Measurements from ENCODE around the gene PIK3AP1. TPM values are rescaled to one million over a fixed set of nuclear protein-coding genes. Genes with fewer than 3 reads are reported as not detected.

PIK3AP1 gene
- total and polyA plus RNA-seq, 2 of the 4 experiments (the other 2 are of a cell fraction): under 0.01 to 0.14 TPM

DNA sequence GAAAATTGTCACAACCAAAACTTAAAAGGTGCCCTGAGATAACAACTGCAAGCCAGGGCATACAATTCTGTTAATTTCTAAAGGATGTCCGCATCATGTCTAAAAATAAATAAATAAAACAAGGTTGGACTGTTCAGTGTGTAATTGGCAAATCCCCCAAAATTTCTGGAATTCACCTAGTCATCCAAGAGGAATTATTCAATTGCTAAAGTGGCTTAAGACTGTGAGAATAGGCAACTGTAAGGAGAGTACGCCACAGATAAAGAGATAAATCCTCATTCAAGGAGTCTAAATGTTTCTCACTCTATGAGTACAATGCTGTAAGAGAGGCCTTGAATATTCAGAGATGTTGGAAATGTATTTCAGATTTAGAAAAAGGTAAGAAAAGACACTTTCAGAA lies 37.2 kb downstream of the PIK3AP1 start:
- intact Hi-C loops (cut with micrococcal nuclease) (loop anchor here (5.0 kb wide), 1 partner anchor 96 kb away; the partner anchor contains the start of gene TM9SF3), dilution Hi-C loops (cut with HindIII; ENCODE audit: low sequenced_read_pairs, unreplicated experiment) (no loop called here), in situ Hi-C loops (cut with MboI; ENCODE audit: low sequenced_read_pairs) (no loop called here)
- no peak overlapping the region for H2AFZ ChIP-seq (replicated peaks; ENCODE audit: low read length, poor library complexity)
- H4K5ac ChIP-seq (ENCODE audit: low read depth, low read length): no peak overlapping the region
- H3K36me3 ChIP-seq (ENCODE audit: control insufficient read depth, insufficient read depth, low read length): no peaks in the 10 kb centered on the region
- H3K4me2 ChIP-seq (ENCODE audit: low read depth, low read length): no peak overlapping the region
- no peak overlapping the region for H4K8ac ChIP-seq (ENCODE audit: low read depth in 2 of 2, low read length in 2 of 2)
- H2BK15ac ChIP-seq (ENCODE audit: low read depth, low read length): no peak overlapping the region
- peak; percentile 88 for ATAC-seq (ENCODE audit: low read depth)
- peak overlapping the region; percentile 49 for H2BK5ac ChIP-seq (ENCODE audit: low read depth, low read length, poor library complexity, severe bottlenecking)
- BruUV-seq (replicated peaks): no TSS peak
- H3K79me1 ChIP-seq (ENCODE audit: low read depth in 1 of 2, low read length in 2 of 2): no peaks in the 10 kb centered on the region
- H3K4me3 ChIP-seq (ENCODE audit: insufficient read depth, low read depth, low read length): no peak overlapping the region
- peaks cover 17% of the 10 kb centered on the region for H3K9me1 ChIP-seq (ENCODE audit: insufficient read depth, low read length)
- H3K9ac ChIP-seq (ENCODE audit: low read depth, low read length): no peak overlapping the region
- H3K14ac ChIP-seq (replicated peaks; ENCODE audit: low read depth, low read length): no peak overlapping the region
- POLR2A ChIA-PET (ENCODE audit: unreplicated experiment): no interaction called here
- H3K9me3 ChIP-seq (ENCODE audit: control insufficient read depth, insufficient read depth, low read length): no peaks in the 10 kb centered on the region
- peaks cover 4% of the 10 kb centered on the region; the same call in 1 of the 2 replicates for H3K4me1 ChIP-seq (ENCODE audit: control insufficient read depth, insufficient read depth, low read length)
- CTCF ChIA-PET: interaction anchor here (0.6 kb wide), 1 partner anchor 9 kb away, joined by 3 read pairs; no protein-coding TSS in a partner anchor
- H4K20me1 ChIP-seq (ENCODE audit: insufficient read depth, low read length): no peaks in the 10 kb centered on the region
- 0 out of 2 replicates have a peak overlapping the region, but pooled peaks have one; percentile 24 for H2BK120ac ChIP-seq (ENCODE audit: low read depth, low read length)
- no peaks in the 10 kb centered on the region for H3K27me3 ChIP-seq (ENCODE audit: control insufficient read depth, insufficient read depth, low read length)
- H3K18ac ChIP-seq (ENCODE audit: low read depth, low read length): no peak overlapping the region
- H3K56ac ChIP-seq (ENCODE audit: extremely low read depth, insufficient read depth, low read length): no peak overlapping the region
- no peak overlapping the region for H4K91ac ChIP-seq (ENCODE audit: insufficient read depth, low read depth, low read length)
- TF ChIP-seq SMC3 (IDR thresholded peaks at IDR 0.05; ENCODE audit: low read depth, low read length): no peak
- peak; percentile 45; the same call in 1 of the 2 replicates for TF ChIP-seq CEBPB (IDR thresholded peaks at IDR 0.05; ENCODE audit: low read depth, low read length)
- TF ChIP-seq RCOR1 (IDR thresholded peaks at IDR 0.05; ENCODE audit: insufficient replicate concordance, low read length): no peak
- H2BK20ac ChIP-seq (ENCODE audit: low read depth, low read length): peak overlapping the region; percentile 38; the same call in 1 of the 2 replicates
- WGBS, 2 experiments (ENCODE audit: extremely low coverage in 2 of 2, insufficient read length in 1 of 2): no CpG with 5 or more reads among the region's 2 CpGs
- peak; percentile 84 for DNase-seq
- H2AK9ac ChIP-seq (replicated peaks; ENCODE audit: low read depth, low read length, poor library complexity): no peak overlapping the region
- no peak overlapping the region for H2AK5ac ChIP-seq (ENCODE audit: low read depth, low read length)
- no peak overlapping the region; the same call in 1 of the 2 replicates for H3K4ac ChIP-seq (ENCODE audit: low read depth, low read length)
- no peak overlapping the region for H3K27ac ChIP-seq (ENCODE audit: insufficient read depth, low read length)
- H3K23ac ChIP-seq (ENCODE audit: low read depth, low read length): no peak overlapping the region
